ENCODE measurements around the gene ATP11A. TPM values are rescaled to one million over a fixed set of nuclear protein-coding genes. Genes with fewer than 3 reads are reported as not detected.

Gene ATP11A
- total RNA-seq, 4 donors from 2014 or later: 23.3 to 35.5 (median 31.1) TPM

DNA sequence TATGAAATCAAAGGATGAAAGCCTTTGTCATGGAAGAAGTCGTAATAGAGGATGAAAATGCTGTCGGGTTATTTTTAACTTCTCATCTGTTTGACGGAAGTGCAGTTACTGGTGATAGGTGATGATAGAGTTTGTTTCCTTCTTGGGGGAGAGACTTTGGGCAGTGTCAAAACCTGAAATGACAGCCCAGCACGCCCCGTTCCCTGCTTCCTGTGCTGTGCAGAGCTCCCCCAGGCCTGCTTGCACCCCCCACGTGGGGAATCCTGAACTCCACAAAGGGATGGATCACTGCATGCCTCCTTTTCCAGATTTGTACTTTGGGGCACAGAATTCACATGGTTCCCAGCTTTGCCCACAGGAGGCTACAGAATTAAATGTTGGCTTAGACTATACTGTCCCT, 102.7 kb downstream of the ATP11A start:
- DNase-seq (ENCODE audit: low spot score in 2 of 2): peak in 1 of 2 donors; percentile 59

DNA sequence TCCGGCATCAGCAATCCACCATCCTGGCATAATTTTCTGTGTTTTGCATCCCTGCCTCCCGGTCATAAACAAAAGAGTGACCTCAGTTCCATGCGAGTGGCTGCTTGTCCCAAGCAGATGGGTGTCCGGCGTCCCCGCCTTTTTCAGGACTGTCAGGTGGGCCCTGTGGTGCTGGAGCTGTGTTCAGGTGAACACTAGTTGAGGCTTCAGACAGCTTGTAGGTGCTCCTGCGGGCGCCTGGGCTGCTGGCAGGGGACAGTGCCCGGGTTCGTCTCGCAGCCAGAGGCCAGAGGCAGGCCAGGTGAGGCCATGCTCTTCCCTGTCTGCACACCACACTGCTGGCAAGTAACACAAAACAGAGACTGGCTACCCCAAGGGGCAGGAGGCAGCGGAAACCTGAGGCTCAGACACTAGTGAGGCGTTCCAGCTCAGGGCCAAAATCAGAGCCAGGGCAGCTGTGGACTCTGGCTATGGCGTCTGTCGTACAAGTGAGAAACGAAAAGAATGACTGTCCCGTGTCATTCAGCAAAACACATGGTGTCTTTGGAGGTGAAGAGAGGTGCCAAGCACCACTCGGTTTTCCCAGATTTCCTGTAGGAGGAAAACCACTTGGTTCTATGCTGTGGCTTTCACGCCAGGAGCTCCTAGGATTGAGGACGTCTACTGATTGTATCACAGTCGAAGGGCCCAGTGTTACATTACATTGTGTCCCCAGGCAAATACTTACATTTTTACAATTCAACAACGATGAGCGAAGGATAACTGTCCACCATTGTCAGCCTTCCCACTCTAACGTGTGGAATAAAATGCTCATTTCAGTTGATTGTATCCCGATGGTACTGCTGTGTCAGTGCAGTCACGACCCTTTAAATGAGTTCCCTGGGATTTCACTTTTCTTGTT, 104.0 kb downstream of the ATP11A start:
- no peak overlapping the region for H3K4me3 ChIP-seq (ENCODE audit: low read depth, poor library complexity, severe bottlenecking)
- WGBS, 2 donors: 94 to 96% methylated on average over 26 of the region's 26 CpGs
- intact Hi-C loops (cut with DNase I; ENCODE audit: low total_unique reads): no loop called here
- DNase-seq (ENCODE audit: low spot score in 2 of 2): peak in 1 of 2 donors; percentile 60
- TF ChIP-seq, protein P1, sequence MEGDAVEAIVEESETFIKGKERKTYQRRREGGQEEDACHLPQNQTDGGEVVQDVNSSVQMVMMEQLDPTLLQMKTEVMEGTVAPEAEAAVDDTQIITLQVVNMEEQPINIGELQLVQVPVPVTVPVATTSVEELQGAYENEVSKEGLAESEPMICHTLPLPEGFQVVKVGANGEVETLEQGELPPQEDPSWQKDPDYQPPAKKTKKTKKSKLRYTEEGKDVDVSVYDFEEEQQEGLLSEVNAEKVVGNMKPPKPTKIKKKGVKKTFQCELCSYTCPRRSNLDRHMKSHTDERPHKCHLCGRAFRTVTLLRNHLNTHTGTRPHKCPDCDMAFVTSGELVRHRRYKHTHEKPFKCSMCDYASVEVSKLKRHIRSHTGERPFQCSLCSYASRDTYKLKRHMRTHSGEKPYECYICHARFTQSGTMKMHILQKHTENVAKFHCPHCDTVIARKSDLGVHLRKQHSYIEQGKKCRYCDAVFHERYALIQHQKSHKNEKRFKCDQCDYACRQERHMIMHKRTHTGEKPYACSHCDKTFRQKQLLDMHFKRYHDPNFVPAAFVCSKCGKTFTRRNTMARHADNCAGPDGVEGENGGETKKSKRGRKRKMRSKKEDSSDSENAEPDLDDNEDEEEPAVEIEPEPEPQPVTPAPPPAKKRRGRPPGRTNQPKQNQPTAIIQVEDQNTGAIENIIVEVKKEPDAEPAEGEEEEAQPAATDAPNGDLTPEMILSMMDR (IDR thresholded peaks at IDR 0.05): no peak
- no peak for TF ChIP-seq POLR2A (IDR thresholded peaks at IDR 0.05)

More for the DNA sequence above, 102.7 kb downstream of the ATP11A start:
- WGBS, 2 donors: 74 to 79% methylated on average over 6 of the region's 6 CpGs
- H3K4me3 ChIP-seq (ENCODE audit: low read depth, poor library complexity, severe bottlenecking): no peak overlapping the region
- intact Hi-C loops (cut with DNase I; ENCODE audit: low total_unique reads): no loop called here
- TF ChIP-seq, protein P1 (IDR thresholded peaks at IDR 0.05): no peak
- TF ChIP-seq POLR2A (IDR thresholded peaks at IDR 0.05): no peak

DNA sequence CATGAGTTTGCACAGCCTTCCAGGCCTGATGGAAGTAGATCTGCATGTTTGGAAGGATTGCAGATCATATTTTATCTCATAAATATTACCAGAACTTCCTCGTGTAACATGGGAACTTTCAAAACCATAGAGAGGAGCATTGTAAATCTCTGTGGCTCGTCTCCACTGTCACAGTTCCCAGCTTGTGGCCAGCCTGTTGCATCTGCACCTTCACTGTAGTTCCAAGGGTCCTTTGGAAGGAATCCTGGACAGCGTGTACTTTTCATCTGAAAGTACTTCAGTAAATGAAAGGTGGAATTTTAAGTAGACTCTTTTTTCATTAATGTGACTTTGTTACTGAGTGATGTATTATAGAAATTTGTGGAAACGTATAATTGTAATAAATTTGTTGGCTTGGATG, 105.4 kb downstream of the ATP11A start:
- intact Hi-C loops (cut with DNase I; ENCODE audit: low total_unique reads): no loop called here
- TF ChIP-seq, protein P1 (IDR thresholded peaks at IDR 0.05): no peak
- WGBS, 2 donors: 83 to 86% methylated on average over 4 of the region's 4 CpGs
- no peak for DNase-seq (ENCODE audit: low spot score in 2 of 2)
- no peak overlapping the region for H3K4me3 ChIP-seq (ENCODE audit: low read depth, poor library complexity, severe bottlenecking)

DNA sequence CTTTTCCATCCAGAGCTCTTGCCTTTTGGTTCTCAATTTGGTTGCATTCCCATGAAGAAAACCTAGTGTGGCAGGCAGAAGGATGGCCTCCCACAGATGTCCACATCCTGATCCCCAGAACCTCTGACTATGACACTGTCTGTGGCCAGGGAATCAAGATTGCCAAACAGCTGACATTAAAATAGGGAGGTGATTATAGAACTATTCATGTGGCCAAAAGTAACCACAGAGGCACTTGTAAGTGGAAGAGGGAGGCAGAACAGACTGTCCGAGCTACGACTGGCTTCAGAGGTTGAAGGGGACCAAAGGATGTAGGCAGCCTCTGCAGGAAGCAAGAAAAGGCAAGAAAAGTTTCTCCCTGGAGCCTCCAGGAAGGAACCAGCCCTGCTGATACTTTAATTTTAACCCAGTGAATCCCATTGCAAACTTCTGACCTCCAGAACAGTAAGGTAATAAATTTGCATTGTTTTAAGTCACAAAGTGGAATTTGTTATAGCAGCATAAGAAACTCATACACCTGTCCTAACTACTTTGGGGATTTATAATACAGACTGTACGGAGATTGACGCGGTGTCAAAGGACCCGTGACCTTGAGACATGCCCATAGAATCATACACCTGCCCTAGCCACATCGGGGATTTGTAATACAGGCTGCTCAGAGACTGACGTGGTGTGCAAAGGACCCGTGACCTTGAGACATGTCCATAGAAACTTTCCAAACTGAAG, 106.5 kb downstream of the ATP11A start:
- DNase-seq (ENCODE audit: low spot score in 2 of 2): peak in 1 of 2 donors; percentile 13
- no peak overlapping the region for H3K4me3 ChIP-seq (ENCODE audit: low read depth, poor library complexity, severe bottlenecking)
- 97 to 98% methylated on average over 9 of the region's 9 CpGs for WGBS, 2 donors
- intact Hi-C loops (cut with DNase I; ENCODE audit: low total_unique reads): no loop called here
- no peak for TF ChIP-seq POLR2A (IDR thresholded peaks at IDR 0.05)
- TF ChIP-seq, protein P1 (IDR thresholded peaks at IDR 0.05): no peak

DNA sequence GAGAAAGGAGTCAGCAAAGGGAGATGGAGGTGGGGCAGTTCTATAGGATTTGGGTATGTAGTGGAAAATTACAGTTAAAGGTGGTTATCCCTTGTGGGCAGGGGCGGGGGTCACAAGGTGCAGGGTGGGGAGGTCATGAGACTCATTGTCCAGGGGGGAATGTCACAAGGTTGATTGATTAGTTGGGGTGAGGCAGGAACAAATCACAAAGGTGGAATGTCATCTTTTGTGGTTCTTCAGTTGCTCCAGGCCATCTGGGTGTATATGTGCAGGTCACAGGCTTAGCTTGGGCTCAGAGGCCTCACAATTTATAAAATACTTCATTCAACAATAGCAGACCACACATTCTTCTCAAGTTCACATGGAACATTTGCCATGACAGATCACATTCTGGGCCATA, 109.6 kb downstream of the ATP11A start:
- intact Hi-C loops (cut with DNase I; ENCODE audit: low total_unique reads): no loop called here
- 92 to 100% methylated on average over 1 of the region's 1 CpG for WGBS, 2 donors
- DNase-seq (ENCODE audit: low spot score in 2 of 2): no peak
- no peak overlapping the region for H3K4me3 ChIP-seq (ENCODE audit: low read depth, poor library complexity, severe bottlenecking)
- TF ChIP-seq, protein P1 (IDR thresholded peaks at IDR 0.05): no peak
- no peak for TF ChIP-seq POLR2A (IDR thresholded peaks at IDR 0.05)
